Adrenal gland (tissue), 12 donors: ENCODE measurements around the gene TMEM204. TPM values are rescaled to one million over a fixed set of nuclear protein-coding genes. Genes with fewer than 3 reads are reported as not detected.

Source experiments
- DNase-seq, 7 donors: peaks; one replicate each; pipeline ENCODE4 v3.0.0-alpha.2; 2019 to 2020
- H3K27ac ChIP-seq, 5 donors: fragments of 200-600 bp; sonication (generic) in 4 of 5; 1 replicate in 3 of 5; 2 replicates in 2 of 5; pipeline versions ENCODE4 v1.5.1 to v1.8.0; 2016 to 2020; ENCODE audit warnings: mild to moderate bottlenecking in 1 of 5
- H3K27me3 ChIP-seq: fragments of 200-600 bp; 2 replicates; pipeline ENCODE4 v1.8.0; 2021
- H3K36me3 ChIP-seq, 2 donors: fragments of 200-600 bp; replicated peaks in 1 of 2; 1 replicate in 1 of 2; 2 replicates in 1 of 2; pipeline versions ENCODE4 v1.5.1 to v1.8.0; 2018 to 2022
- H3K4me1 ChIP-seq, 2 donors: fragments of 200-600 bp; replicated peaks in 1 of 2; 1 replicate in 1 of 2; 2 replicates in 1 of 2; pipeline versions ENCODE4 v1.5.1 to v1.8.0; 2018 to 2021
- H3K4me3 ChIP-seq, 4 donors: fragments of 200-600 bp; sonication (generic) in 3 of 4; one replicate each; pipeline ENCODE4 v1.5.1; 2016 to 2018
- H3K9me3 ChIP-seq, 3 donors: fragments of 200-600 bp; sonication (generic) in 1 of 3; replicated peaks in 1 of 3; 1 replicate in 2 of 3; 2 replicates in 1 of 3; pipeline versions ENCODE4 v1.5.1 to v1.8.0; 2016 to 2021
- CTCF ChIP-seq, 6 experiments: fragments of 450-650 bp in 4 of 6; fragments of 200-600 bp in 2 of 6; sonication (generic) in 1 of 6; IDR thresholded peaks; 1 replicate in 5 of 6; 2 replicates in 1 of 6; pipeline versions ENCODE4 v1.5.1 to v1.8.0; 2016 to 2021; ENCODE audit warnings: antibody characterized with exemption in 6 of 6, mild to moderate bottlenecking in 2 of 6, moderate library complexity in 1 of 6
- POLR2A ChIP-seq, 2 donors: fragments of 450-650 bp; IDR thresholded peaks; one replicate each; pipeline ENCODE4 v1.6.1; 2017; ENCODE audit warnings: antibody characterized with exemption in 2 of 2, mild to moderate bottlenecking in 2 of 2, moderate library complexity in 1 of 2
- WGBS, 4 donors: extraction: QIAGEN DNeasy Blood & Tissue Kit in 2 of 4; methylation state at CpG; one replicate each; pipeline versions ENCODE4 v1.1.5 to v1.1.7; 2013 to 2017; 5-methylcytosine and 5-hydroxymethylcytosine counted together
- intact Hi-C, 2 donors: fragments of 100-400 bp; cut with DNase I; formaldehyde crosslinking; loops; one replicate each; pipeline versions ENCODE4 v1.14.1 to v1.15.0; 2022 to 2023
- polyA plus RNA-seq, 3 donors: library from polyadenylated mRNA; stranded (reverse); fragments of 200-250 nt in 2 of 3; fragments of 350-450 nt in 1 of 3; fragmentation: Illumina TruSeq in 1 of 3; extraction: RNeasy Lipid Tissue Mini Kit (QIAGEN cat#74804) in 1 of 3; gene quantifications; one replicate each; pipeline ENCODE4 v1.2.3, GENCODE V29; 2013 to 2014
- total RNA-seq, 9 donors: library from RNA; depleted of rRNA in 4 of 9; stranded (reverse); fragments of >200 nt in 4 of 9; fragments of 120-200 nt in 1 of 9; fragmentation: NEBNext Ultra II Directional in 1 of 9; extraction: Animal tissue kit (Norgen Biotek cat#: 25700) in 1 of 9; gene quantifications; one replicate each; pipeline versions ENCODE4 v1.1.0 to v1.2.4, GENCODE V29; 2013 to 2023
- donor health status: healthy with polysubstance abuse.
- donor health status: Bipolar disorder and iron deficiency.
- donor health status: DM: yes; HTN: yes; CAD: no.
- donor health status: DM: no; HTN: no; CAD: no.
- donor health status: DM: no; HTN: no; CAD: no.
- donor health status: DM: yes; HTN: yes; CAD: no.

Gene TMEM204
- total and polyA plus RNA-seq, 12 donors = 7.4 to 77.2 (median 26.0) TPM

- no peak overlapping the region for H3K4me3 ChIP-seq
- intact Hi-C loops = no loop called here
- no peak for DNase-seq
- H3K36me3 ChIP-seq = peaks cover 0 to 11% of the 10 kb centered on the region in 2 donors
- no peaks in the 10 kb centered on the region for H3K4me1 ChIP-seq
- 94 to 100% (median 94%) methylated on average over 2 to 19 of the region's 19 CpGs for WGBS, 4 donors
- no peaks in the 10 kb centered on the region for H3K27me3 ChIP-seq
- H3K9me3 ChIP-seq = no peaks in the 10 kb centered on the region
- no peak for TF ChIP-seq POLR2A (IDR thresholded peaks at IDR 0.05)
- no peak for TF ChIP-seq CTCF (IDR thresholded peaks at IDR 0.05)
- H3K27ac ChIP-seq = no peak overlapping the region
These were observed 13.0 kb upstream of the TMEM204 start for GRCh38 chr16:1520461-1520860.

GRCh38 chr16:1523581-1524245, 9.8 kb upstream of the TMEM204 start:
- DNase-seq = no peak
- 93 to 98% (median 95%) methylated on average over 17 to 30 of the region's 30 CpGs for WGBS, 4 donors
- Histone ChIP-seq H3K27ac (no peak overlapping the region), H3K9me3 (no peaks in the 10 kb centered on the region), H3K27me3 (no peaks in the 10 kb centered on the region), H3K4me1 (peaks cover 13% of the 10 kb centered on the region in 2 donors), H3K36me3 (peaks cover 0 to 11% of the 10 kb centered on the region in 2 donors), H3K4me3 (no peak overlapping the region)
- intact Hi-C loops = no loop called here
- no peak for TF ChIP-seq CTCF (IDR thresholded peaks at IDR 0.05)
- TF ChIP-seq POLR2A (IDR thresholded peaks at IDR 0.05) = no peak

GRCh38 chr16:1524366-1524765, 9.1 kb upstream of the TMEM204 start:
- Histone ChIP-seq H3K36me3 (peaks cover 0 to 11% of the 10 kb centered on the region in 2 donors), H3K9me3 (no peaks in the 10 kb centered on the region), H3K27me3 (no peaks in the 10 kb centered on the region), H3K27ac (no peak overlapping the region), H3K4me1 (peaks cover 13 to 16% of the 10 kb centered on the region in 2 donors), H3K4me3 (no peak overlapping the region)
- TF ChIP-seq CTCF (IDR thresholded peaks at IDR 0.05) (no peak), POLR2A (IDR thresholded peaks at IDR 0.05) (no peak)
- DNase-seq = no peak
- 92 to 98% (median 93%) methylated on average over 17 to 26 of the region's 26 CpGs for WGBS, 4 donors
- intact Hi-C loops = no loop called here

DNA sequence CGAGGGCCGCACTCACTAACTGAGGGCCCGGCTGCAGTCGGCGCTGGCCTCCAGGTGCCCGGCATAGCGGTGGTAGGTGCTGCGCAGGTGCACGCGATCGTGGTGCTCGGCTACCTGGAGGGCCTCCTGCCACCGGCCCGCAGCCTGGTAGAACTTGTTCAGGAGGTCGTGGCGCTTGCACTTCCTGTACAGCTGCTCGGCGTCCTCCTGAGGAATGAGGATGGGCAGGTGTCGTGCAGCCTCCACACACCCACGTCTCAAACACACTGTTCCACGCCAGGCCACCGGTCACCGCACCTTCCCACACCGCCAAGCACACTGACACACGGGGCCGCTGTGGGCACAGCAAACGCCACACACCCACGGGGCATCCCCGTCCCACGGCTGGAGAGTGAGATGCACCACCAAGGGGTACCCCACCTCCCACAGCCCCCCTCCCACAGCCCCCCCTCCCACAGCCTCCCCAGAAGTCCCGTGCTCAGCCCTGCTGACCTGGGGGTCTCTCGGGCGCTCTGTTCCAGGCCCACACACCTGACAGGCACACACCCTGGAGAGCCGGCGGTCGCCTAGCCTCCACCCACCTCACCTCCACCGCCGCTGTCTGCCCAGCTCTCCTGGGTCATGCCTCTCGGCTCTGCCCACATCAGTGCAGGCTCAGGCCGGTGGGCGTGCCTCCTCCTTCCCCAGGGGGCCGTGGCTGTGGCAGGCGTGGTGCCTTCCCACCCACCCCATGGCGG, 7.4 kb upstream of the TMEM204 start:
- WGBS, 4 donors = 90 to 93% (median 92%) methylated on average over 19 to 44 of the region's 44 CpGs
- no peak overlapping the region for H3K27ac ChIP-seq
- no peaks in the 10 kb centered on the region for H3K9me3 ChIP-seq
- no peaks in the 10 kb centered on the region for H3K27me3 ChIP-seq
- H3K4me1 ChIP-seq = peaks cover 13 to 20% of the 10 kb centered on the region in 2 donors
- intact Hi-C loops = no loop called here
- no peak overlapping the region for H3K4me3 ChIP-seq
- DNase-seq = no peak
- TF ChIP-seq CTCF (IDR thresholded peaks at IDR 0.05) = no peak
- TF ChIP-seq POLR2A (IDR thresholded peaks at IDR 0.05) = no peak
- no peaks in the 10 kb centered on the region for H3K36me3 ChIP-seq
